HL-60 (cell line): Measurements from ENCODE around the gene NPR2.

ENCODE experiments used
- CTCF ChIP-seq: IDR thresholded peaks from one replicate; pipeline ENCODE4 v1.5.1; 2011; ENCODE audit warnings: low read length, control low read depth, inconsistent platforms; ENCODE audit not compliant: insufficient read depth
- GABPA ChIP-seq: IDR thresholded peaks from 2 replicates; pipeline ENCODE4 v1.6.1; 2012; ENCODE audit warnings: low read depth
- POLR2AphosphoS5 ChIP-seq: IDR thresholded peaks from 2 replicates; pipeline ENCODE4 v1.6.1; 2012; ENCODE audit warnings: low read depth
- REST ChIP-seq: IDR thresholded peaks from 2 replicates; pipeline ENCODE4 v1.6.1; 2012; ENCODE audit warnings: low read depth; ENCODE audit not compliant: insufficient replicate concordance
- SPI1 ChIP-seq: IDR thresholded peaks from 2 replicates; pipeline ENCODE4 v1.6.1; 2012; ENCODE audit warnings: low read depth, mild to moderate bottlenecking, borderline replicate concordance

GRCh38 chr9:35842020-35842745 lies 50.8 kb downstream of the NPR2 start:
- no peak for TF ChIP-seq CTCF
- no peak for TF ChIP-seq REST
- TF ChIP-seq POLR2AphosphoS5: no peak
- no peak for TF ChIP-seq GABPA
- no peak for TF ChIP-seq SPI1
